ENCODE measurements around the gene CCBE1. TPM values are rescaled to one million over a fixed set of nuclear protein-coding genes. Genes with fewer than 3 reads are reported as not detected.

The CCBE1 gene
- total and polyA plus RNA-seq, 9 of the 15 experiments (the other 6 are each of a cell fraction or from before 2014, with no cell fraction given), result 0.20 TPM; not detected in 8

- BruUV-seq (replicated peaks), result no TSS peak
- Histone ChIP-seq H3K9ac (ENCODE audit: insufficient read depth in 1 of 2, low read depth in 2 of 2, low read length in 2 of 2) (no peak overlapping the region), H4K20me1 (replicated peaks; ENCODE audit: control insufficient read depth, insufficient read depth, low read length) (no peaks in the 10 kb centered on the region), H3K4me3 (no peak overlapping the region), H3K27ac (ENCODE audit: extremely low read depth, low read depth, low read length) (no peak overlapping the region), H3K9me3 (replicated peaks; ENCODE audit: control insufficient read depth, insufficient read depth, low read depth, low read length) (no peaks in the 10 kb centered on the region), H3K4me2 (ENCODE audit: insufficient read depth, low read length) (no peak overlapping the region), H3K36me3 (ENCODE audit: control insufficient read depth, insufficient read depth, low read length) (no peaks in the 10 kb centered on the region), H3K9me1 (ENCODE audit: control insufficient read depth, insufficient read depth, low read length) (no peaks in the 10 kb centered on the region), H3K79me2 (ENCODE audit: control insufficient read depth, insufficient read depth, low read length) (no peaks in the 10 kb centered on the region), H3K4me1 (replicated peaks in 1 of 2; ENCODE audit: control insufficient read depth in 2 of 2, insufficient read depth in 2 of 2, low read length in 2 of 2) (no peaks in the 10 kb centered on the region), H2AFZ (ENCODE audit: low read depth, low read length) (no peak overlapping the region), H3K27me3 (ENCODE audit: control insufficient read depth in 2 of 2, insufficient read depth in 2 of 2, low read length in 2 of 2) (no peaks in the 10 kb centered on the region)
- in situ Hi-C loops (cut with MboI), result no loop called here
- WGBS (ENCODE audit: insufficient coverage, low coverage, missing lambda C conversion rate), result 0% methylated on average over 2 of the region's 2 CpGs
- ATAC-seq (no peak), DNase-seq (ENCODE audit: extremely low read depth in 1 of 4, low spot score in 3 of 4) (no peak), FAIRE-seq (no peak)
- TF ChIP-seq ZNF174 (CRISPR knock-in tag; IDR thresholded peaks at IDR 0.05) (no peak), TFAP4 (CRISPR knock-in tag; IDR thresholded peaks at IDR 0.05; ENCODE audit: borderline replicate concordance) (no peak), NFIX (CRISPR knock-in tag; IDR thresholded peaks at IDR 0.05; ENCODE audit: low read depth) (no peak), MITF (IDR thresholded peaks at IDR 0.05) (no peak), SFPQ (IDR thresholded peaks at IDR 0.05; ENCODE audit: low read depth, low read length) (no peak), ZNF740 (CRISPR knock-in tag; IDR thresholded peaks at IDR 0.05) (no peak), ZNF740 (tag; IDR thresholded peaks at IDR 0.05) (no peak)
- CTCF ChIA-PET (ENCODE audit: low intra/inter-chr PET ratio), result no interaction called here
- POLR2A ChIA-PET, result no interaction called here
- intact Hi-C loops (cut with micrococcal nuclease), result no loop called here
Measured at GRCh38 chr18:59675346-59675745, 21.9 kb downstream of the CCBE1 start.
